HEK293T (cell line): ENCODE data around the gene STN1.

Experiments used
- CTCF ChIA-PET: fragments of 350-600 bp; formaldehyde crosslinking; extraction: SDS; loops from one replicate; lab custom pipeline; 2021; ENCODE audit warnings: antibody characterized with exemption, inconsistent platforms; lab: Yijun Ruan, JAX
- POLR2A ChIA-PET: fragments of 350-600 bp; formaldehyde crosslinking; extraction: SDS; loops from one replicate; lab custom pipeline; 2020; ENCODE audit warnings: antibody characterized with exemption, inconsistent platforms; lab: Yijun Ruan, JAX
- DNase-seq: peaks from one replicate; pipeline ENCODE4 v3.0.0; 2012; ENCODE audit warnings: mixed read lengths; ENCODE audit errors: extremely low spot score
- ARNT ChIP-seq: fragments of 450-650 bp; IDR thresholded peaks from 2 replicates; pipeline ENCODE4 v1.6.1; 2017; ENCODE audit warnings: mild to moderate bottlenecking
- BHLHE40 ChIP-seq: fragments of 450-650 bp; IDR thresholded peaks from 2 replicates; pipeline ENCODE4 v1.6.1; 2016; ENCODE audit warnings: mild to moderate bottlenecking, moderate library complexity, borderline replicate concordance
- CTBP1 ChIP-seq: fragments of 450-650 bp; IDR thresholded peaks from 2 replicates; pipeline ENCODE4 v1.6.1; 2016; ENCODE audit warnings: borderline replicate concordance
- ELF4 ChIP-seq: fragments of 450-650 bp; IDR thresholded peaks from 2 replicates; pipeline ENCODE4 v1.6.1; 2017; ENCODE audit warnings: antibody characterized with exemption
- FOXA1 ChIP-seq: fragments of 450-650 bp; IDR thresholded peaks from 2 replicates; pipeline ENCODE4 v1.6.1; 2016; ENCODE audit warnings: mild to moderate bottlenecking
- FOXK2 ChIP-seq: fragments of 450-650 bp; IDR thresholded peaks from 2 replicates; pipeline ENCODE4 v1.6.1; 2016; ENCODE audit warnings: mild to moderate bottlenecking
- FOXM1 ChIP-seq: fragments of 450-650 bp; IDR thresholded peaks from 2 replicates; pipeline ENCODE4 v1.6.1; 2017; ENCODE audit warnings: mild to moderate bottlenecking, borderline replicate concordance
- HDGF ChIP-seq: fragments of 450-650 bp; IDR thresholded peaks from 2 replicates; pipeline ENCODE4 v1.6.1; 2017; ENCODE audit warnings: antibody characterized with exemption, borderline replicate concordance
- L3MBTL2 ChIP-seq: fragments of 450-650 bp; conservative IDR thresholded peaks from 2 replicates; pipeline ENCODE4 v1.6.1; 2016; ENCODE audit warnings: mild to moderate bottlenecking
- LEF1 ChIP-seq: fragments of 450-650 bp; IDR thresholded peaks from 2 replicates; pipeline ENCODE4 v1.6.1; 2017; ENCODE audit warnings: mild to moderate bottlenecking, borderline replicate concordance
- NFRKB ChIP-seq: fragments of 450-650 bp; IDR thresholded peaks from 2 replicates; pipeline ENCODE4 v1.6.1; 2016; ENCODE audit warnings: mild to moderate bottlenecking, moderate library complexity
- SP1 ChIP-seq: fragments of 450-650 bp; IDR thresholded peaks from 2 replicates; pipeline ENCODE4 v1.6.1; 2017
- SUZ12 ChIP-seq: fragments of 450-650 bp; IDR thresholded peaks from 2 replicates; pipeline ENCODE4 v1.6.1; 2016; ENCODE audit warnings: mild to moderate bottlenecking
- TARDBP ChIP-seq: fragments of 450-650 bp; IDR thresholded peaks from 2 replicates; pipeline ENCODE4 v1.6.1; 2016
- ZNF384 ChIP-seq: fragments of 450-650 bp; IDR thresholded peaks from 2 replicates; pipeline ENCODE4 v1.6.1; 2016
- TF ChIP-seq, protein P1 (sequence below): fragments of 450-650 bp; IDR thresholded peaks from 2 replicates; pipeline ENCODE4 v1.6.1; 2016

Gene STN1

DNA sequence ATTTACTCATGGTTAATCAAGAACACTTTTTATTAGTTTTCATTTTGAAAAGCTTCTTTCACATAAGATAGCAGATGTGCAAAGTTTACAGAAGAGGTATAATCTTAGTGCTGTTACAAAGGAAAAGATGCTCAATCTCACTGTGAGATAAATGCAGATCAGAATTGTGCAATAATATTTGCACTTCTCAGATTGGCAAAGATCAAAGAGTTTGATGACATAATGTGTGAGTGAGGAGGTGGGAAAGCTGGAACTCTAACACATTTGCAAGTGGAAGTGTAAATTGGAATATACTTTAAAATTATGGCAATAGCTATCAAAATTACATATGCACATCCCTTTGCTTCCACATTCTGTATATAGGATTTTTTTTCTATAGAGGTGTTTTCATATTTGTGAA is 21.5 kb upstream of the STN1 start:
- CTCF ChIA-PET = no interaction called here
- TF ChIP-seq ELF4 = no peak
- no peak for TF ChIP-seq FOXM1
- no peak for TF ChIP-seq LEF1
- no peak for TF ChIP-seq FOXK2
- no peak for TF ChIP-seq CTBP1
- no peak for TF ChIP-seq BHLHE40
- TF ChIP-seq, protein P1, sequence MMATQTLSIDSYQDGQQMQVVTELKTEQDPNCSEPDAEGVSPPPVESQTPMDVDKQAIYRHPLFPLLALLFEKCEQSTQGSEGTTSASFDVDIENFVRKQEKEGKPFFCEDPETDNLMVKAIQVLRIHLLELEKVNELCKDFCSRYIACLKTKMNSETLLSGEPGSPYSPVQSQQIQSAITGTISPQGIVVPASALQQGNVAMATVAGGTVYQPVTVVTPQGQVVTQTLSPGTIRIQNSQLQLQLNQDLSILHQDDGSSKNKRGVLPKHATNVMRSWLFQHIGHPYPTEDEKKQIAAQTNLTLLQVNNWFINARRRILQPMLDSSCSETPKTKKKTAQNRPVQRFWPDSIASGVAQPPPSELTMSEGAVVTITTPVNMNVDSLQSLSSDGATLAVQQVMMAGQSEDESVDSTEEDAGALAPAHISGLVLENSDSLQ = no peak
- TF ChIP-seq HDGF = no peak
- no peak for TF ChIP-seq ARNT
- no peak for TF ChIP-seq NFRKB
- TF ChIP-seq SUZ12 = no peak
- TF ChIP-seq ZNF384 = no peak
- no peak for TF ChIP-seq TARDBP
- no peak for TF ChIP-seq SP1
- DNase-seq = no peak
- POLR2A ChIA-PET = no interaction called here

- CTCF ChIA-PET = no interaction called here
- DNase-seq = no peak
- POLR2A ChIA-PET = no interaction called here
- no peak for TF ChIP-seq ELF4
- TF ChIP-seq ARNT = no peak
- no peak for TF ChIP-seq BHLHE40
- no peak for TF ChIP-seq FOXA1
- TF ChIP-seq ZNF384 = no peak
- TF ChIP-seq HDGF = no peak
- no peak for TF ChIP-seq FOXK2
Measured at GRCh38 chr10:103936022-103936421, 18.0 kb upstream of the STN1 start.

DNA sequence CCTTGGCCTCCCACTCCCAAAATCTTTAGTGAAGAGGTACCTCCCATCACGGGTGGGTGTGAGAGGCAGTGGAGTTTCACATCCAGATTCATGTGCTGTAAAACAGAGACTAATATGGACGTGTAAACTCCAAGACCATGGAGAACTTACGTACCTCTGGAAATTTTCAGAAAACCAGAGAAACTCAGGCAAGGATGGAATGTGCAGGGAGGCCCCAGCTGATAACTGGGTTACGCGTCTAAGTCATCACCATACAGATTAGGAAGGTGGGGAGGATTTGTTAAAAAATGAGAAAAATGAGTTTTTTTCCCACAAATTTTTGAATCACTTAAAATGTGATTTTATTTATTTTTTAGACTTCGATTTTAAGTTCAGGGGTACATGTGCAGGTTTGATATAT is 16.3 kb upstream of the STN1 start:
- POLR2A ChIA-PET = no interaction called here
- CTCF ChIA-PET = interaction anchor here (0.7 kb wide), 1 partner anchor 256 kb away, joined by 3 read pairs; no protein-coding TSS in a partner anchor

GRCh38 chr10:103933557-103934121 is 15.7 kb upstream of the STN1 start:
- POLR2A ChIA-PET = no interaction called here
- DNase-seq = no peak
- CTCF ChIA-PET = no interaction called here
- TF ChIP-seq L3MBTL2 (no peak), SUZ12 (no peak)

More for the DNA sequence above, 16.3 kb upstream of the STN1 start:
- TF ChIP-seq ARNT = no peak
- TF ChIP-seq FOXK2 = no peak
- no peak for TF ChIP-seq CTBP1
- no peak for TF ChIP-seq HDGF
- no peak for TF ChIP-seq ZNF384
- no peak for TF ChIP-seq SP1
- TF ChIP-seq NFRKB = no peak
- TF ChIP-seq BHLHE40 = no peak
- no peak for TF ChIP-seq ELF4
- TF ChIP-seq FOXA1 = no peak
- TF ChIP-seq TARDBP = no peak
- no peak for DNase-seq

DNA sequence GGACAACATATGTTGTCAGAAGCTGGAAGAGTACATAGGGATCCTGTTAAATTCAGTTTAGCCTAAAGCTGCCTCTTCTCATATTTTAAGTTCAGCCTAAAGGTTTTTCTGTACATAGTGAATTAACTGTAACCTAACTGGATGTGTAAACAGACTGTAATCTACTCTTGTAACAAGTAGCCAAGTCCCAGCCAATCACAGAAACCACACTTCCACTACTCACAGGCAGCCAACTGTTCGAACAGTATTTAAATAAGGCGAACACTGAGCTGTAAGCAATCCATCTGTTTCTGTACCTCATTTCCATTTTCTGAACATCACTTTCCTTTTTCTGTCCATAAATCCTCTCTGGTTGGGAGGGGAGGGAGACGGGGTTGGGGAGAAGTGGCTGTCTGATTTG is 15.0 kb upstream of the STN1 start:
- TF ChIP-seq ZNF384 = no peak
- TF ChIP-seq NFRKB = no peak
- no peak for TF ChIP-seq FOXA1
- no peak for TF ChIP-seq TARDBP
- no peak for TF ChIP-seq CTBP1
- CTCF ChIA-PET = no interaction called here
- DNase-seq = no peak
- POLR2A ChIA-PET = no interaction called here

- TF ChIP-seq L3MBTL2 = no peak
- TF ChIP-seq ZNF384 = no peak
- TF ChIP-seq FOXK2 = no peak
- TF ChIP-seq, protein P1 = no peak
- no peak for TF ChIP-seq LEF1
- no peak for TF ChIP-seq ARNT
- TF ChIP-seq FOXM1 = no peak
- TF ChIP-seq BHLHE40 = no peak
- TF ChIP-seq SUZ12 = no peak
- no peak for TF ChIP-seq SP1
- TF ChIP-seq ELF4 = no peak
- no peak for TF ChIP-seq FOXA1
- CTCF ChIA-PET = no interaction called here
- DNase-seq = no peak
- POLR2A ChIA-PET = interaction anchor here (1.3 kb wide), 1 partner anchor 190 kb away, joined by 5 read pairs; the partner anchor contains the start of gene SFR1
Measured at GRCh38 chr10:103932271-103932670, 14.3 kb upstream of the STN1 start.

DNA sequence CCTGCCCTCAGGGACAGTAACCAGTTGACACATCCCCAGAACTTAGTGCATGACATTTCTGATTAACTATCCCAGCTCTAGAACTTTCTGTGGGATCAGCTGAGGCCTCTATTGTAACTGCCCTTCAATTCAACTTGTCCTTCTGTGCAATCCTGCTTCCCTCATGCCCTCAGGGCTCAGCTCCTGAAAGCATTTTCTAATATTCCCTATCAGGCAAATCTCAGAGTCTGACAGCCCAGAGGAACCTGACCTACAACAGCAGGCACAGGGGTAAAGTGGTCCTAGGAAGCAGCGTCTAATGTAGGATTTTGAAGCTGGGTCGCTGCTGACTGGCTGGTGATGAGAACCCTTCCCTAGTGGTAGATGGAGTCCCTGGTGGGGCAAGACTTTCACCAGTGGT is 13.6 kb upstream of the STN1 start:
- DNase-seq = no peak
- ChIA-PET POLR2A (interaction anchor here (1.3 kb wide), 1 partner anchor 190 kb away, joined by 5 read pairs; the partner anchor contains the start of gene SFR1), CTCF (no interaction called here)
- no peak for TF ChIP-seq LEF1
- TF ChIP-seq TARDBP = no peak
- no peak for TF ChIP-seq ZNF384
- TF ChIP-seq FOXA1 = no peak
- TF ChIP-seq SP1 = no peak
- no peak for TF ChIP-seq ARNT
- no peak for TF ChIP-seq FOXK2
- no peak for TF ChIP-seq SUZ12
- TF ChIP-seq CTBP1 = no peak
- TF ChIP-seq BHLHE40 = no peak
- TF ChIP-seq, protein P1 = no peak
